OCI-LY7 (cell line): ENCODE results near the gene LRRC57. TPM values are rescaled to one million over a fixed set of nuclear protein-coding genes. Genes with fewer than 3 reads are reported as not detected.
A peak's percentile ranks its signal among the peaks of the same experiment; 100 is the strongest.

Experiments used
- BruUV-seq: library from RNA; stranded (reverse); fragments of 400-500 nt; replicated peaks from 2 replicates; lab custom pipeline; 2021; lab: Mats Ljungman, UMichigan
- CTCF ChIA-PET: fragments of 300-600 bp; sonication (Branson Sonifier 250); formaldehyde crosslinking; loops from one replicate; lab custom pipeline; 2022; ENCODE audit warnings: antibody characterized with exemption; ENCODE audit not compliant: unreplicated experiment; lab: Charles Lee
- POLR2A ChIA-PET: fragments of 300-600 bp; sonication (Branson Sonifier 250); formaldehyde crosslinking; loops from one replicate; lab custom pipeline; 2022; ENCODE audit warnings: antibody characterized with exemption; lab: Charles Lee
- DNase-seq: peaks from one replicate; pipeline ENCODE4 v3.0.0-alpha.2; 2015; ENCODE audit warnings: low spot score
- H2AFZ ChIP-seq: fragments of 200-600 bp; sonication (generic), shearing (Covaris generic); 2 replicates; pipeline ENCODE4 v1.6.1; 2014; ENCODE audit warnings: mild to moderate bottlenecking, antibody characterized with exemption, low read length, moderate library complexity
- H3K27ac ChIP-seq: fragments of 200-600 bp; sonication (generic); 2 replicates; pipeline ENCODE4 v1.5.1; 2014; ENCODE audit warnings: mixed run types, low read depth, mild to moderate bottlenecking, moderate library complexity, low read length, inconsistent platforms; ENCODE audit not compliant: poor library complexity, severe bottlenecking
- H3K36me3 ChIP-seq: fragments of 200-600 bp; sonication (generic); 2 replicates; pipeline ENCODE4 v1.6.1; 2014; ENCODE audit warnings: mild to moderate bottlenecking, antibody characterized with exemption, low read length, moderate library complexity, mixed read lengths; ENCODE audit not compliant: insufficient read depth
- H3K4me1 ChIP-seq: fragments of 200-600 bp; sonication (generic); 2 replicates; pipeline ENCODE4 v1.5.1; 2014; ENCODE audit warnings: mild to moderate bottlenecking, low read length; ENCODE audit not compliant: insufficient read depth, poor library complexity, severe bottlenecking
- H3K4me2 ChIP-seq: fragments of 200-600 bp; sonication (generic); 2 replicates; pipeline ENCODE4 v1.6.1; 2014; ENCODE audit warnings: mild to moderate bottlenecking, low read length
- H3K4me3 ChIP-seq: fragments of 200-600 bp; sonication (generic); 2 replicates; pipeline ENCODE4 v1.5.1; 2014; ENCODE audit warnings: mild to moderate bottlenecking, low read depth, low read length; ENCODE audit not compliant: poor library complexity, severe bottlenecking
- H3K79me2 ChIP-seq: fragments of 200-600 bp; sonication (generic); 2 replicates; pipeline ENCODE4 v1.6.1; 2016; ENCODE audit warnings: low read depth, mild to moderate bottlenecking, low read length, moderate library complexity, mixed read lengths; ENCODE audit not compliant: insufficient read depth
- H3K9me2 ChIP-seq: fragments of 200-600 bp; sonication (generic); 2 replicates; pipeline ENCODE4 v1.6.1; 2016; ENCODE audit warnings: mild to moderate bottlenecking, low read length, mixed read lengths; ENCODE audit not compliant: insufficient read depth
- H3K9me3 ChIP-seq: fragments of 200-600 bp; sonication (generic); 2 replicates; pipeline ENCODE4 v1.6.1; 2014; ENCODE audit warnings: mild to moderate bottlenecking, mixed run types, low read length, mixed read lengths
- H4K20me1 ChIP-seq: fragments of 200-600 bp; sonication (generic); 2 replicates; pipeline ENCODE4 v1.6.1; 2014; ENCODE audit warnings: mild to moderate bottlenecking, antibody characterized with exemption, low read length, moderate library complexity, mixed read lengths; ENCODE audit not compliant: insufficient read depth
- EZH2phosphoT487 ChIP-seq: fragments of 200-600 bp; sonication (generic); IDR thresholded peaks from 2 replicates; pipeline ENCODE4 v1.6.1; 2018; ENCODE audit warnings: low read depth, borderline replicate concordance, mild to moderate bottlenecking, mixed run types, antibody characterized with exemption, low read length, moderate library complexity, mixed read lengths
- intact Hi-C: fragments of 100-400 bp; cut with micrococcal nuclease; formaldehyde crosslinking; loops from one replicate; pipeline ENCODE4 v1.10.0; 2022; ENCODE audit not compliant: unreplicated experiment
- total RNA-seq, 2 experiments: library from RNA; depleted of rRNA in 1 of 2; stranded (reverse); fragments of >200 nt in 1 of 2; shearing (Covaris generic) in 1 of 2; gene quantifications; 2 replicates each; pipeline ENCODE4 v1.2.3, GENCODE V29; 2014 to 2022
- TF ChIP-seq, protein P1 (sequence below): fragments of 200-600 bp; sonication (generic); conservative IDR thresholded peaks from 2 replicates; pipeline ENCODE4 v1.5.1; 2014; ENCODE audit warnings: mild to moderate bottlenecking, antibody characterized with exemption, low read length, moderate library complexity, mixed read lengths

LRRC57 gene
- total RNA-seq, 2 experiments from 2014 or later: 17.9 to 21.1 TPM

DNA sequence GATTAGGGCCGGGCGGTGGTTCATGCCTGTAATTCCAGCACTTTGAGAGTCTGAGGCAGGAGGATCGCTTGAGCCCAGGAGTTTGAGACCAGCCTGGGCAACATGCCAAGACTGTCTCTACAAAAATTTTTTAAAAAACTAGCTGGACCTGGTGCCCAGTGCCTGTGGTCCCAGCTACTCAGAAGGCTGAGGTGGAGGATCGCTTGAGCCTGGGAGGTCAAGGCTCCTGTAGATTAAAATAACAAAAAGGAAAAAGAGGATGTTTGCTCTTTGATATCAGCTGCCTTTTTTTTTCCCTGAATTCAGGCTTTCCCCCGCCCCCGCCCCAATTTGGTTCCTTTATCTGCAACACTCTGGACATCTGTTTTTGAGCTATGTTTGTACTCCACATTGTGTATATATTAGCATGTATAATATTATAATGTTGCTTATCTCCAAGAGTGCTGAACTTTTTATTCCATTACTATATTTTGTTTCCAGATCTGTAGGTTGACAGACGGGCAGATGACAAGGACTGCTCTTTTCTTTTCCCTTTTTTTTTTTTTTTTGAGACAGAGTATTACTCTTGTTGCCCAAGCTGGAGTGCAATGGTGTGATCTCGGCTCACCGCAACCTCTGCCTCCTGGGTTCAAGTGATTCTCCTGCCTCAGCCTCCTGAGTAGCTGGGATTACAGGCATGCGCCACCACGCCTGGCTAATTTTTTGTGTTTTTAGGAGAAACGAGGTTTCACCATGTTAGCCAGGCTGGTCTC lies 48.6 kb downstream of the LRRC57 start:
- Histone ChIP-seq H4K20me1 (no peaks in the 10 kb centered on the region), H3K4me1 (peaks cover 55% of the 10 kb centered on the region), H3K27ac (no peak overlapping the region), H2AFZ (no peak overlapping the region), H3K4me3 (no peak overlapping the region), H3K79me2 (peaks cover 52% of the 10 kb centered on the region; the same call in 1 of the 2 replicates), H3K4me2 (no peak overlapping the region), H3K9me3 (no peaks in the 10 kb centered on the region), H3K9me2 (no peaks in the 10 kb centered on the region), H3K36me3 (no peaks in the 10 kb centered on the region)
- ChIA-PET CTCF (no interaction called here), POLR2A (interaction anchor here (1.2 to 1.4 kb wide), 2 partner anchors 9 to 11 kb away, joined by 3 to 10 read pairs; partner anchors contain the start of gene ZNF106)
- no peak for TF ChIP-seq EZH2phosphoT487
- TF ChIP-seq, protein P1, sequence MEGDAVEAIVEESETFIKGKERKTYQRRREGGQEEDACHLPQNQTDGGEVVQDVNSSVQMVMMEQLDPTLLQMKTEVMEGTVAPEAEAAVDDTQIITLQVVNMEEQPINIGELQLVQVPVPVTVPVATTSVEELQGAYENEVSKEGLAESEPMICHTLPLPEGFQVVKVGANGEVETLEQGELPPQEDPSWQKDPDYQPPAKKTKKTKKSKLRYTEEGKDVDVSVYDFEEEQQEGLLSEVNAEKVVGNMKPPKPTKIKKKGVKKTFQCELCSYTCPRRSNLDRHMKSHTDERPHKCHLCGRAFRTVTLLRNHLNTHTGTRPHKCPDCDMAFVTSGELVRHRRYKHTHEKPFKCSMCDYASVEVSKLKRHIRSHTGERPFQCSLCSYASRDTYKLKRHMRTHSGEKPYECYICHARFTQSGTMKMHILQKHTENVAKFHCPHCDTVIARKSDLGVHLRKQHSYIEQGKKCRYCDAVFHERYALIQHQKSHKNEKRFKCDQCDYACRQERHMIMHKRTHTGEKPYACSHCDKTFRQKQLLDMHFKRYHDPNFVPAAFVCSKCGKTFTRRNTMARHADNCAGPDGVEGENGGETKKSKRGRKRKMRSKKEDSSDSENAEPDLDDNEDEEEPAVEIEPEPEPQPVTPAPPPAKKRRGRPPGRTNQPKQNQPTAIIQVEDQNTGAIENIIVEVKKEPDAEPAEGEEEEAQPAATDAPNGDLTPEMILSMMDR: no peak
- BruUV-seq: no TSS peak
- intact Hi-C loops: no loop called here
- no peak for DNase-seq

DNA sequence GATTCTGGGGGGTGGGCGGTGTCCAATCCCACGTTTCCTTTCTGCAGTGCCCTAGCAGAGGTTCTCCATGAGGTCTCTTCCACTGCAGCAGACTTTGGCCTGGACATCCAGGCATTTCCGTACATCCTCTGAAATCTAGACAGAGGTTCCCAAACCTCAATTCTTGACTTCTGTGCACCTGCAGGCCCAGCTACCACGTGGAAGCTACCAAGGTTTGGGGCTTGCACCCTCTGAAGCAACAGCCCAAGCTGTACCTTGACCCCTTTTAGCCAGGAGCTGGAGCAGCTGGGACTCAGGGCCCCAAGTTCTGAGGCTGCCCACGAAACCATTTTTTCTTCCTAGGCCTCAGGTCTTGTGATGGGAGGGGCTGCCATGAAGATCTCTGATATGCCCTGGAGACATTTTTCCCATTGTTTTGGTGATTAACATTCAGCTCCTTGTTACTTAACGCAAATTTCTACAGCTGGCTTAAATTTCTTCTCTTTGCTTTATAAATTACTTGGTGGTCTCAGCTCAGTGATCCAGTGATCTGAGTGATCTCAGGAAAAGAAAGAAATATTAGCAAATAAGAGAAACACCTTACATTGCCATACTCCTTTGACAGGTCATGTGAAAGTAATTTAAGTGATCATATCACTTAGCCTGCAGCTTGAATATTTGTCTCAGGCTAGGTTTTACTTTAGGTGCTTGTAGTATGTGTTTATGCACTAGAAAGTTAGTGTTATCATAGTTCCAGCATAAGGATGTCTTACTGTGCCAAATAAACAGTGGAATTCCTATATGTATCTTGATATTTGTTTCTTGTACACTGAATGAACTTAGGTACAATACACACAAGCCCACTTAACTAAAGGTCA lies 50.2 kb downstream of the LRRC57 start:
- Histone ChIP-seq H3K4me1 (peaks cover 55% of the 10 kb centered on the region), H3K36me3 (no peaks in the 10 kb centered on the region), H3K79me2 (peaks cover 38% of the 10 kb centered on the region; the same call in 1 of the 2 replicates), H4K20me1 (no peaks in the 10 kb centered on the region), H3K9me2 (no peaks in the 10 kb centered on the region), H3K4me2 (peak overlapping the region; percentile 40; the same call in 1 of the 2 replicates), H2AFZ (no peak overlapping the region), H3K9me3 (no peaks in the 10 kb centered on the region), H3K4me3 (no peak overlapping the region), H3K27ac (no peak overlapping the region)
- TF ChIP-seq EZH2phosphoT487: no peak
- TF ChIP-seq, protein P1: no peak
- ChIA-PET CTCF (no interaction called here), POLR2A (interaction anchor here (1.2 kb wide), 1 partner anchor 12 kb away, joined by 3 read pairs; no protein-coding TSS in a partner anchor)
- BruUV-seq: no TSS peak
- DNase-seq: no peak
- intact Hi-C loops: no loop called here
